ENCODE results near the gene TBC1D4. TPM values are rescaled to one million over a fixed set of nuclear protein-coding genes. Genes with fewer than 3 reads are reported as not detected.

Gene TBC1D4
- total and polyA plus RNA-seq, 2 experiments from 2014 or later = 18.7 to 38.2 TPM

DNA sequence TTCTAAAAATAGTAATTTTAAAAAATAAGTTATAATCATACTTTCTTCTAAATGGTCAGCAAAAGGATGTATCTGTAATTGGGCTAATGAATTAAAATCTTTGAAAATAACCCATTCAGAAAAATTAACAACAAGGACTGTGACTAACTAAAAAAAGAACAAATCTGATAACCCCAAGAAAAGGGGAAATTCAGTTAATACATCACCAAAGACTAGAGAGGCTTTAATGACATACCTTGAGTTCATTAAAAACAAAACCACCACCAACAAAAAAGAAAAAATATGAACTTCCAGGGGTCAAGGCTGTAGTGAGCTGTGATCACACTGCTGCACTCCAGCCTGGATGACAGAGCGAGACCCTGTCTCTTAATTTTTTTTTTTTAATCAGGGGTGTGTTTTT, 121.8 kb downstream of the TBC1D4 start:
- Mint-ChIP-seq H3K4me3 (no peak overlapping the region), H3K9me3 (no peaks in the 10 kb centered on the region), H3K27ac (no peak overlapping the region), H3K4me1 (peaks cover 20% of the 10 kb centered on the region), H3K36me3 (ENCODE audit: low read depth) (peaks cover 4% of the 10 kb centered on the region; the same call in 1 of the 3 replicates), H3K27me3 (ENCODE audit: insufficient read depth, low read depth, poor library complexity) (no peaks in the 10 kb centered on the region)
- DNase-seq (ENCODE audit: low spot score) = no peak
- TF ChIP-seq ZNF114 (CRISPR knock-in tag; IDR thresholded peaks at IDR 0.05) (no peak), NANOG (IDR thresholded peaks at IDR 0.05; ENCODE audit: borderline replicate concordance) (no peak), ZNF331 (CRISPR knock-in tag; IDR thresholded peaks at IDR 0.05; ENCODE audit: low read depth) (no peak), EZH2 (IDR thresholded peaks at IDR 0.05; ENCODE audit: low read depth, unreplicated experiment) (no peak), POLR2AphosphoS5 (IDR thresholded peaks at IDR 0.05; ENCODE audit: low read depth) (no peak), EZH2phosphoT487 (IDR thresholded peaks at IDR 0.05; ENCODE audit: unreplicated experiment) (no peak)
- TF ChIP-seq, protein P1, sequence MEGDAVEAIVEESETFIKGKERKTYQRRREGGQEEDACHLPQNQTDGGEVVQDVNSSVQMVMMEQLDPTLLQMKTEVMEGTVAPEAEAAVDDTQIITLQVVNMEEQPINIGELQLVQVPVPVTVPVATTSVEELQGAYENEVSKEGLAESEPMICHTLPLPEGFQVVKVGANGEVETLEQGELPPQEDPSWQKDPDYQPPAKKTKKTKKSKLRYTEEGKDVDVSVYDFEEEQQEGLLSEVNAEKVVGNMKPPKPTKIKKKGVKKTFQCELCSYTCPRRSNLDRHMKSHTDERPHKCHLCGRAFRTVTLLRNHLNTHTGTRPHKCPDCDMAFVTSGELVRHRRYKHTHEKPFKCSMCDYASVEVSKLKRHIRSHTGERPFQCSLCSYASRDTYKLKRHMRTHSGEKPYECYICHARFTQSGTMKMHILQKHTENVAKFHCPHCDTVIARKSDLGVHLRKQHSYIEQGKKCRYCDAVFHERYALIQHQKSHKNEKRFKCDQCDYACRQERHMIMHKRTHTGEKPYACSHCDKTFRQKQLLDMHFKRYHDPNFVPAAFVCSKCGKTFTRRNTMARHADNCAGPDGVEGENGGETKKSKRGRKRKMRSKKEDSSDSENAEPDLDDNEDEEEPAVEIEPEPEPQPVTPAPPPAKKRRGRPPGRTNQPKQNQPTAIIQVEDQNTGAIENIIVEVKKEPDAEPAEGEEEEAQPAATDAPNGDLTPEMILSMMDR (conservative IDR thresholded peaks at IDR 0.05; ENCODE audit: low read depth in 2 of 2) = no peak
- TF ChIP-seq, protein P2, sequence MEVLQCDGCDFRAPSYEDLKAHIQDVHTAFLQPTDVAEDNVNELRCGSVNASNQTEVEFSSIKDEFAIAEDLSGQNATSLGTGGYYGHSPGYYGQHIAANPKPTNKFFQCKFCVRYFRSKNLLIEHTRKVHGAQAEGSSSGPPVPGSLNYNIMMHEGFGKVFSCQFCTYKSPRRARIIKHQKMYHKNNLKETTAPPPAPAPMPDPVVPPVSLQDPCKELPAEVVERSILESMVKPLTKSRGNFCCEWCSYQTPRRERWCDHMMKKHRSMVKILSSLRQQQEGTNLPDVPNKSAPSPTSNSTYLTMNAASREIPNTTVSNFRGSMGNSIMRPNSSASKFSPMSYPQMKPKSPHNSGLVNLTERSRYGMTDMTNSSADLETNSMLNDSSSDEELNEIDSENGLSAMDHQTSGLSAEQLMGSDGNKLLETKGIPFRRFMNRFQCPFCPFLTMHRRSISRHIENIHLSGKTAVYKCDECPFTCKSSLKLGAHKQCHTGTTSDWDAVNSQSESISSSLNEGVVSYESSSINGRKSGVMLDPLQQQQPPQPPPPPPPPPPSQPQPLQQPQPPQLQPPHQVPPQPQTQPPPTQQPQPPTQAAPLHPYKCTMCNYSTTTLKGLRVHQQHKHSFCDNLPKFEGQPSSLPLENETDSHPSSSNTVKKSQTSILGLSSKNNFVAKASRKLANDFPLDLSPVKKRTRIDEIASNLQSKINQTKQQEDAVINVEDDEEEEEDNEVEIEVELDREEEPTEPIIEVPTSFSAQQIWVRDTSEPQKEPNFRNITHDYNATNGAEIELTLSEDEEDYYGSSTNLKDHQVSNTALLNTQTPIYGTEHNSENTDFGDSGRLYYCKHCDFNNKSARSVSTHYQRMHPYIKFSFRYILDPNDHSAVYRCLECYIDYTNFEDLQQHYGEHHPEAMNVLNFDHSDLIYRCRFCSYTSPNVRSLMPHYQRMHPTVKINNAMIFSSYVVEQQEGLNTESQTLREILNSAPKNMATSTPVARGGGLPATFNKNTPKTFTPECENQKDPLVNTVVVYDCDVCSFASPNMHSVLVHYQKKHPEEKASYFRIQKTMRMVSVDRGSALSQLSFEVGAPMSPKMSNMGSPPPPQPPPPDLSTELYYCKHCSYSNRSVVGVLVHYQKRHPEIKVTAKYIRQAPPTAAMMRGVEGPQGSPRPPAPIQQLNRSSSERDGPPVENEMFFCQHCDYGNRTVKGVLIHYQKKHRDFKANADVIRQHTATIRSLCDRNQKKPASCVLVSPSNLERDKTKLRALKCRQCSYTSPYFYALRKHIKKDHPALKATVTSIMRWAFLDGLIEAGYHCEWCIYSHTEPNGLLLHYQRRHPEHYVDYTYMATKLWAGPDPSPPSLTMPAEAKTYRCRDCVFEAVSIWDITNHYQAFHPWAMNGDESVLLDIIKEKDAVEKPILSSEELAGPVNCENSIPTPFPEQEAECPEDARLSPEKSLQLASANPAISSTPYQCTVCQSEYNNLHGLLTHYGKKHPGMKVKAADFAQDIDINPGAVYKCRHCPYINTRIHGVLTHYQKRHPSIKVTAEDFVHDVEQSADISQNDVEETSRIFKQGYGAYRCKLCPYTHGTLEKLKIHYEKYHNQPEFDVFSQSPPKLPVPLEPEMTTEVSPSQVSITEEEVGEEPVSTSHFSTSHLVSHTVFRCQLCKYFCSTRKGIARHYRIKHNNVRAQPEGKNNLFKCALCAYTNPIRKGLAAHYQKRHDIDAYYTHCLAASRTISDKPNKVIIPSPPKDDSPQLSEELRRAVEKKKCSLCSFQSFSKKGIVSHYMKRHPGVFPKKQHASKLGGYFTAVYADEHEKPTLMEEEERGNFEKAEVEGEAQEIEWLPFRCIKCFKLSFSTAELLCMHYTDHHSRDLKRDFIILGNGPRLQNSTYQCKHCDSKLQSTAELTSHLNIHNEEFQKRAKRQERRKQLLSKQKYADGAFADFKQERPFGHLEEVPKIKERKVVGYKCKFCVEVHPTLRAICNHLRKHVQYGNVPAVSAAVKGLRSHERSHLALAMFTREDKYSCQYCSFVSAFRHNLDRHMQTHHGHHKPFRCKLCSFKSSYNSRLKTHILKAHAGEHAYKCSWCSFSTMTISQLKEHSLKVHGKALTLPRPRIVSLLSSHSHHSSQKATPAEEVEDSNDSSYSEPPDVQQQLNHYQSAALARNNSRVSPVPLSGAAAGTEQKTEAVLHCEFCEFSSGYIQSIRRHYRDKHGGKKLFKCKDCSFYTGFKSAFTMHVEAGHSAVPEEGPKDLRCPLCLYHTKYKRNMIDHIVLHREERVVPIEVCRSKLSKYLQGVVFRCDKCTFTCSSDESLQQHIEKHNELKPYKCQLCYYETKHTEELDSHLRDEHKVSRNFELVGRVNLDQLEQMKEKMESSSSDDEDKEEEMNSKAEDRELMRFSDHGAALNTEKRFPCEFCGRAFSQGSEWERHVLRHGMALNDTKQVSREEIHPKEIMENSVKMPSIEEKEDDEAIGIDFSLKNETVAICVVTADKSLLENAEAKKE (CRISPR knock-in tag; IDR thresholded peaks at IDR 0.05) = no peak
- ATAC-seq = no peak
- Histone ChIP-seq H3K36me3 (ENCODE audit: insufficient read depth) (no peaks in the 10 kb centered on the region), H3K4me3 (no peak overlapping the region), H3K4me2 (no peak overlapping the region), H2AFZ (no peak overlapping the region), H3K9me2 (ENCODE audit: insufficient read depth) (no peaks in the 10 kb centered on the region), H3K79me2 (replicated peaks; ENCODE audit: insufficient read depth) (no peaks in the 10 kb centered on the region), H3F3A (replicated peaks; ENCODE audit: low read depth) (no peaks in the 10 kb centered on the region), H4K20me1 (replicated peaks; ENCODE audit: insufficient read depth) (no peaks in the 10 kb centered on the region), H3K4me1 (ENCODE audit: insufficient read depth) (0 out of 2 replicates have a peak, but pooled peaks cover 3% of the 10 kb centered on the region), H3K27me3 (ENCODE audit: insufficient read depth) (no peaks in the 10 kb centered on the region), H3K27ac (ENCODE audit: low read depth) (no peak overlapping the region)
